Left ventricle myocardium inferior (tissue), 1 donor: ENCODE results near the gene GJC3. TPM values are rescaled to one million over a fixed set of nuclear protein-coding genes. Genes with fewer than 3 reads are reported as not detected.
"Not testable (repeated sequence)": the region's sequence is repeated elsewhere in the genome, so short reads cannot be mapped to it uniquely, and the experiment has no call there.

Experiments
- DNase-seq: peaks from one replicate; pipeline ENCODE4 v3.0.0-alpha.2; 2020
- H3K27ac ChIP-seq: fragments of 200-600 bp; replicated peaks from 2 replicates; pipeline ENCODE4 v1.8.0; 2021
- H3K27me3 ChIP-seq: fragments of 200-600 bp; 2 replicates; pipeline ENCODE4 v1.8.0; 2021; ENCODE audit warnings: low read depth
- H3K36me3 ChIP-seq: fragments of 200-600 bp; 2 replicates; pipeline ENCODE4 v1.8.0; 2021
- H3K4me1 ChIP-seq: fragments of 200-600 bp; 2 replicates; pipeline ENCODE4 v1.8.0; 2021
- H3K4me3 ChIP-seq: fragments of 200-600 bp; 2 replicates; pipeline ENCODE4 v1.8.0; 2021; ENCODE audit warnings: mild to moderate bottlenecking, moderate library complexity
- H3K9me3 ChIP-seq: fragments of 200-600 bp; replicated peaks from 2 replicates; pipeline ENCODE4 v1.8.0; 2021
- intact Hi-C: fragments of 100-400 bp; cut with micrococcal nuclease; formaldehyde crosslinking; loops from one replicate; pipeline ENCODE4 v1.11.0; 2022
- total RNA-seq: library from RNA; stranded (reverse); fragmentation: NEBNext Ultra II Directional; extraction: Animal tissue kit (Norgen Biotek cat#: 25700); gene quantifications from one replicate; pipeline ENCODE4 v1.2.1, GENCODE V29; 2021
- TF ChIP-seq, protein P1 (sequence below): fragments of 200-600 bp; IDR thresholded peaks from 2 replicates; pipeline ENCODE4 v1.8.0; 2021; ENCODE audit warnings: antibody characterized with exemption, mild to moderate bottlenecking, borderline replicate concordance
- donor health status: DM: no; HTN: yes; CAD: no; lungs with severe emphysema.

Gene GJC3
- total RNA-seq, 1 donor from 2014 or later: 0.27 TPM

DNA sequence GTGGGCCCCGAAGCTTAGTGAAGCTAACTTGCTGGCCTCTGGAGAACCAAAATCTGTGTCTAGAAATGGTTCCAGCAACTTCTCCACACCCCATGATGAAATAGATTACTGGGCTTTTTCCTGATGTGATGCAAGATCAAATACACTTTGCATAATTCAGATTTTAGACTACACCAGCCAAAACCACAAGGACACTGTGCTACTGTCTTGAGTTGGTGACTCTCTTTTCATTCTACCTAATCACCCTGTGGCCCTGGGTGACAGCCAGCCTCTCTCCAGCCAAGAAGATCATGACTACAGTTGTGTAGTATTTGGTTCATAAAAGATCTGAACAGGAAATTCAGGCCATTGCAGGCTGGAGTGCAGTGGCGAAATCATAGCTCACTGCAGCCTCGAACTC lies 24.2 kb upstream of the GJC3 start:
- TF ChIP-seq, protein P1, sequence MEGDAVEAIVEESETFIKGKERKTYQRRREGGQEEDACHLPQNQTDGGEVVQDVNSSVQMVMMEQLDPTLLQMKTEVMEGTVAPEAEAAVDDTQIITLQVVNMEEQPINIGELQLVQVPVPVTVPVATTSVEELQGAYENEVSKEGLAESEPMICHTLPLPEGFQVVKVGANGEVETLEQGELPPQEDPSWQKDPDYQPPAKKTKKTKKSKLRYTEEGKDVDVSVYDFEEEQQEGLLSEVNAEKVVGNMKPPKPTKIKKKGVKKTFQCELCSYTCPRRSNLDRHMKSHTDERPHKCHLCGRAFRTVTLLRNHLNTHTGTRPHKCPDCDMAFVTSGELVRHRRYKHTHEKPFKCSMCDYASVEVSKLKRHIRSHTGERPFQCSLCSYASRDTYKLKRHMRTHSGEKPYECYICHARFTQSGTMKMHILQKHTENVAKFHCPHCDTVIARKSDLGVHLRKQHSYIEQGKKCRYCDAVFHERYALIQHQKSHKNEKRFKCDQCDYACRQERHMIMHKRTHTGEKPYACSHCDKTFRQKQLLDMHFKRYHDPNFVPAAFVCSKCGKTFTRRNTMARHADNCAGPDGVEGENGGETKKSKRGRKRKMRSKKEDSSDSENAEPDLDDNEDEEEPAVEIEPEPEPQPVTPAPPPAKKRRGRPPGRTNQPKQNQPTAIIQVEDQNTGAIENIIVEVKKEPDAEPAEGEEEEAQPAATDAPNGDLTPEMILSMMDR: no peak
- no peaks in the 10 kb centered on the region for H3K4me1 ChIP-seq
- no peak for DNase-seq
- H3K36me3 ChIP-seq: no peaks in the 10 kb centered on the region
- no peaks in the 10 kb centered on the region for H3K9me3 ChIP-seq
- intact Hi-C loops: no loop called here
- H3K27ac ChIP-seq: no peak overlapping the region
- H3K27me3 ChIP-seq: peaks cover 39% of the 10 kb centered on the region
- H3K4me3 ChIP-seq: no peak overlapping the region

DNA sequence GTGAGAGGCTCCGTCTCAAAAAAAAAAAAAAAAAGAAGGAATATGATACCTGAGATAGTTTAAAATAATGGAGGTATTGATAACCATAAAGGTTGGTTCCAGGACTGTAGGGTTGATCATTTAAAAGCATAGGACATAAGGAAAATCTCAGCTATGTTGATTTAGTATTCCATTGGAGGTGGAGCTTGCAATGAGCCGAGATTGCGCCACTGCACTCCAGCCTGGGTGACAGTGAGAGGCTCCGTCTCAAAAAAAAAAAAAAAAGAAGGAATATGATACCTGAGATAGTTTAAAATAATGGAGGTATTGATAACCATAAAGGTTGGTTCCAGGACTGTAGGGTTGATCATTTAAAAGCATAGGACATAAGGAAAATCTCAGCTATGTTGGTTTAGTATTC lies 23.2 kb upstream of the GJC3 start:
- H3K4me3 ChIP-seq, H3K27ac ChIP-seq, intact Hi-C loops, H3K4me1 ChIP-seq, DNase-seq, H3K36me3 ChIP-seq, H3K9me3 ChIP-seq: not testable (repeated sequence)
- peaks cover 35% of the 10 kb centered on the region for H3K27me3 ChIP-seq

- H3K9me3 ChIP-seq, intact Hi-C loops, H3K4me1 ChIP-seq, DNase-seq, H3K4me3 ChIP-seq, H3K36me3 ChIP-seq, H3K27ac ChIP-seq: not testable (repeated sequence)
- H3K27me3 ChIP-seq: peaks cover 16% of the 10 kb centered on the region
Observed at GRCh38 chr7:99950819-99951218, 21.4 kb upstream of the GJC3 start.

DNA sequence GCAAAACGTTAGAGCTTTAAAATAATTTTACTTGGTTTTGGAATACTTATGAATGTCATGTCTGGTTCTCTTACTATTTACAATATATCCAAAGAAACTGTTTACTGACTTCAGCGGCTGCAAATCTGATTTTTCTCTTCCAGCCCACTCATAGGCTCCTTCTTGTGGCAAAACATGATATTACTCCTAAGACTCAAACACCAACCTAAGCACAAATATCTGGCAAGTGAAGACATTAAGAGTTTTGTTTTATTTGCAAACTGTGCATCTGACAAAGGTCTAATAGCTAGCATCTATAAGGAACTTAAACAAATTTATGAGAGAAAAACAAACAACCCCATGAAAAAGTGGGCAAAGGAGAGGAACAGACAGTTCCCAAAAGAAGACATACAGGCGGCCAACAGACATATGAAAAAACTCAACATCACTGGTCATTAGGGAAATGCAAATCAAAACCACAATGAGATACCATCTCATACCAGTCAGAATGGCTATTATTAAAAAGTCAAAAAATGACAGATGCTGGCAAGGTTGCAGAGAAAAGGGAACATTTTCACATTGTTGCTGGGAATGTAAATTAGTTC lies 20.3 kb upstream of the GJC3 start:
- H3K27me3 ChIP-seq: peaks cover 9% of the 10 kb centered on the region
- TF ChIP-seq, protein P1: peak; percentile 58
- H3K36me3 ChIP-seq: no peaks in the 10 kb centered on the region
- H3K27ac ChIP-seq: no peak overlapping the region
- intact Hi-C loops: no loop called here
- no peak for DNase-seq
- H3K9me3 ChIP-seq: no peaks in the 10 kb centered on the region
- H3K4me3 ChIP-seq: no peak overlapping the region
- no peaks in the 10 kb centered on the region for H3K4me1 ChIP-seq

GRCh38 chr7:99947608-99948007 lies 18.2 kb upstream of the GJC3 start:
- intact Hi-C loops: no loop called here
- TF ChIP-seq, protein P1: no peak
- DNase-seq: no peak
- Histone ChIP-seq H3K27ac (no peak overlapping the region), H3K4me1 (no peaks in the 10 kb centered on the region), H3K27me3 (peaks cover 16% of the 10 kb centered on the region), H3K36me3 (no peaks in the 10 kb centered on the region), H3K4me3 (no peak overlapping the region), H3K9me3 (no peaks in the 10 kb centered on the region)

DNA sequence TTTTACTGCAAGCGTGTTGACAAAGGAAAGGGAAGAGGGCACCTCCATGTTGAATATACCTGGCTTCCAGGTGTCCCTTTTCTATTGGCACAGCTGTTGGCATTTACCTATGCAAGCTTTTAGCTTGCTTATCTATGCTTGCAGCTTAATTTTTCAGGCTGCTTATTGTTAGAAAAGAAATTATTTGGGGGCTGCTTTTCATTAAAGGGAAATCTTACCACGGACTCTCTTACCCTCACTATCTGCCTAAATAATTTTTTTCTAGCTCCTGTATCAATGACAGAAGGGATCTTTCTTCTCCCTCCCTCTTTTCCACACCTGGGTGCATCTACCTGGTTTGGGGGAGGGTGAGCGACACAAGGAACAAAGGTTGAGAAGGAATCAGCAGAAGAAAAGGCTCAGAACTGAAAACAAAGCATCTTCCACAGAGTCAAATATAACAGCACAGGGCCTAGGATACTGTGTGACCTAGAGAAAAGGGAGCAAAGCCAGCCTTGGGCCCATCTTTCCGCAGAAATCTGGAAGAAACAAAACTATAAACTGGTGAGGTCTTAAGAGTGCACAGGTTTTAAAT lies 15.2 kb upstream of the GJC3 start:
- no peaks in the 10 kb centered on the region for H3K36me3 ChIP-seq
- intact Hi-C loops: no loop called here
- H3K4me3 ChIP-seq: no peak overlapping the region
- no peaks in the 10 kb centered on the region for H3K4me1 ChIP-seq
- TF ChIP-seq, protein P1: no peak
- H3K27me3 ChIP-seq: peaks cover 26% of the 10 kb centered on the region
- DNase-seq: no peak
- H3K27ac ChIP-seq: no peak overlapping the region
- H3K9me3 ChIP-seq: no peaks in the 10 kb centered on the region
